Stimulated activated CD8-positive, alpha-beta memory T cell treated with anti-CD3 and anti-CD28 coated beads, Interleukin-12 subunit alpha, Interleukin-12 subunit beta, amount 100 ng/mL, for 1 hour (primary cell): ENCODE measurements around the gene ZSWIM6.

Source experiments
- DNase-seq: peaks from one replicate; pipeline ENCODE4 v3.0.0-alpha.2; 2020; ENCODE audit warnings: low read depth

ZSWIM6 gene

DNA sequence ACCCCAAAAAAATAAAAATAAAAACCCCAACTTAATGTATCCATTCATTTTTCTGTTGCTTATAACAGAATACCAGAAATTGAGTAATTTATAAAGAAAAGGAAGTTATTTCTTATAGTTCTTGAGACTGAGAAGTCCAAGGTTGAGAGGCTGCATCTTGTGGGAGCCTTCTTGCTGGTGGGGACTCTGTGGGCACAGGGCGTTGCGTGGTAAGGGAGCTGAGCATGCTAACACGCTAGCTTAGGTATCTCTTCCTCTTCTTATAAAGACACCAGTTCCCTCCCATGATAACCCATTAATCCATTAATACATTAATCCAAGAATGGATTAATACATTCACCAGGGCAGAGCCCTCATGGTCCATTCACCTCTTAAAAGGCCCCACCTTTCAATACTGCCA is 150.9 kb downstream of the ZSWIM6 start:
- DNase-seq: no peak

DNA sequence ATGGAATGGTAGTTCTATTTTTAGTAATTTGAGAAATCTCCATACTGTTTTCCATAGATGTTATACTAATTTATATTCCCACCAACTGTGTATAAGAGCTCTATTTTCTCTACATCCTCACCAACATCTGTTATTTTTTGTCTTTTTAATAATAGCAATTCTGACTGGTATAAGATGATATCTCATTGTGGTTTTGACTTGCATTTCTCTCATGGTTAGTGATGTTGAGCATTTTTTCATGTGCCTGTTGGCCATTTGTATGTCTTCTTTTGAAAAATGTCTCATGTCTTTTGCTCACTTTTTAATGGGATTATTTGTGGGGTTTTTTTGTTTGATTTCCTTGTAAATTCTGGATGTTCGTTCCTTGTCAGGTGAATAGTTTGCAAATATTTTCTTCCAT is 154.4 kb downstream of the ZSWIM6 start:
- no peak for DNase-seq

DNA sequence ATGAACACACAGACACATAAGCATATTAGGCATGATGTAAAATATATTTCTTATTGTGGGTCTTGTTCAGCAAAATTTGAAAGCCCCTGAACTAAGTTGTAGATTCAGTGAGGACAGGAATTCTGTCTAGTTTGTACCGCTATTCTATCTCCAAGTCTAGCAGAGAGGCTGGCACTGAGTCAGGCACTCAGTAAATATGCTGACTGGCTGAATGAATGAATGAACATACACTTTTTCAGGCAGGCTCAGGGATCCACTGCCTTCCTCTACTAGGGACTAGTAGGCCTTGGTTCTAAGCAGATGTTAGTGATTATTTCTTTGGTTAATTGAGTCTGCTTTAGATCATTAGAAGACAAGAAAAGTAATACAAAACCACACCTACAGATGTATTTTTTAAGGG is 157.5 kb downstream of the ZSWIM6 start:
- no peak for DNase-seq

DNA sequence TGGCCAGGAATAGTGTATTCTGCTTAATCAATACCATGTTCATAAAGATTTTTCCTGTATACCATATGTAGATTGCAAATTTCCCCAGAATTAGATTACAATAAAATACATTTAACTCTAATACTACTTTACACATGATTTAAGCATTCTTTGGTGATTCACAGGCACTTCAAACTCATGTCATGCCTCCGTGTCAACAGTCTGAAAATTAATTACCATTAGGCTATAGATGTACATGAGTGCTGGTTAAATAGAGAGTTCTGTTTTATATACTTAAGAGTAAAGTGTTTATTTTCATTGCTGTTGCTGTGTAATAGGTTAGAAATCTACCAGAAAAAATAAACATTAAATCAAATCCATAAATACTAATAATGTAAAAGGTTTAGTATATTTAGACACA is 159.8 kb downstream of the ZSWIM6 start:
- DNase-seq: no peak

DNA sequence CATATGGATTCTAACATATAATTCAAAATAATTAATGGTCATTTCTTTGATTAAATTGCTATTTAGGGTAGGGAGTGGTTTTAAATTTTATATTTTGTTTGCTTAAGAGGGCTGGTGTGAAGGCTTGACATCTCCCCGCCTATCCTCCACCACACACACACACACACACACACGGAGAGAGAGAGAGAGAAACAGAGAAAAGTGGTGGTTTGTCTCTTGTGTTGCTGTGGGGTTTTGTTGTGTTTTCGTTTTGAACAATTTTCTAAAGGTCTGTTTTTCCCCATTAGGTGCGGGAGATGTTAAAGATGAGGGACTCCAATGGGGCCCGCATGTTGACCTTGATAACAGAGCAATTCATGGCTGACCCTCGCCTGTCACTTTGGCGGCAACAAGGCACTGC is 161.9 kb downstream of the ZSWIM6 start:
- DNase-seq: no peak

DNA sequence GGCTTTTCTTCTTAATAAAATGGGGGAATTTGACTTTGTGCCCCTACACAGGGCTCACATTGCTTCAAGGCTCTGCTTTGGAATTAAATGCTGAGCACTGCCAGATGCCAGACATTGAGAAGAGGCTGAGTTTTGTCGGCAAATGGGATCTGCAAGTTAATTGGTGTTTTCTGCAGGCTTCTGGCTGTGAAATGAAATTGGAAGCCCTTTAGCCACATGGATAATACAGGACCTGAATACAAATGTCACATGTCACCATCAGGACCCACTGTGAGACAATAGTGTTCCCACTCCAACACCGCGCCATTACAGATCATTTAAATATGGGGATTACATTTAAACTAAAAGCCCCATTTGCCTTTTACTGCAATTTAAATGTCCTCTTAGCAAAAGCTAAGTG is 164.4 kb downstream of the ZSWIM6 start:
- no peak for DNase-seq

DNA sequence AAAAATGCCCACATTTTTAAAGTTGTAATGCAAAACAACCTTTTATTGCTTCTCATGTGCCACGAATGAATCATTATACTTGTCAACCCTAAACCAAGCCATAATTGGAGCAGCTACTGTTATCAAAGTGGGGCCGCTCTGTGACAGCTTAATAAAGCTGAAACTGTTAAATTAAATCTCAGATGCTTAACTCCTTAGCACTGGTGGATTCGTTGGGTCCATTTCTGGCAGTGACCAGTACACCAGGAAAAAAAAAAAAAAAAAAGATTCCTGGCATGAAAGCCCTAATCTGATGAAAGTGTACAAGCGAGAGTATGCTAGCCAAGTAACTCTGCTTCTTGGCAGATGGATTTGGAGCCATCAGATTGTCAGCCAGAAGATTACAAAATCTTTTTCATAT is 164.8 kb downstream of the ZSWIM6 start:
- DNase-seq: no peak

DNA sequence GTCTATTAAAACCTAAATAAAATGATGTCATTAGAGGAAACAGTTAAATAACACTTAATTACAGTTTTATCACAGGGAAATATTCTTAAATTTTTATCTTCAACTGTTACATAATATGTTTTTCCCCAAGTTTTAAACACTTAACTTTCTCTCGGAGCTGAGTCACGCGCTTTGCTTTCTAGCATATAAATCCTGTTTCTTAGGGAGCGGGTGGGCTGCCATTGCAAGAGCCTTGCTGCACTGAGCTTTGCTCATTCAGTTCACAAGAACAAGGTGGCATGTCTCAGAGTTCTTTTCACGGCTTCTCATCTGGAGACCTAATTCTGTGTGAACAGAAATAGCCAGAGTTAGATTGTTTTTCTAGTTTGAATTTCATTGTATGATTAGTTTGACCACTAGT is 166.1 kb downstream of the ZSWIM6 start:
- DNase-seq: no peak

DNA sequence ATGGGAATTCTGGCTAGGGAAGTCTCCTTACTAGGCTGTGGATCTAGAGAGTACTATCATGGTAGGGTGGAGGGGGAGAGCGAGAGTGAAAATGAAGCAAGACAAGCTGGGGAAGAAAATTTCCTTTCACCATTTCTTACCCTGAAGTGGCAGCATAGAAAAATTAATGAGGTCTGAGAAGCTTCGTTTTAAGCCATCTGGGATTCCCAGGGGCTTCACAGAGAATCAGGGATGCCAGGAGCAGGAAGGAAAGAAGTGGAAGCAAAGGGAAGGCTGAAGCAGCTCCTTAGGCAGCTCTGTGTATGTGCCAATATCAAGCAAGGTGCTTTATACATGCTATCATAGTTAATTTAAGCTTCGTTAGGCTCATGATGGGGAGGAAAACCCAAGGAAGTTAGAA is 169.9 kb downstream of the ZSWIM6 start:
- no peak for DNase-seq

DNA sequence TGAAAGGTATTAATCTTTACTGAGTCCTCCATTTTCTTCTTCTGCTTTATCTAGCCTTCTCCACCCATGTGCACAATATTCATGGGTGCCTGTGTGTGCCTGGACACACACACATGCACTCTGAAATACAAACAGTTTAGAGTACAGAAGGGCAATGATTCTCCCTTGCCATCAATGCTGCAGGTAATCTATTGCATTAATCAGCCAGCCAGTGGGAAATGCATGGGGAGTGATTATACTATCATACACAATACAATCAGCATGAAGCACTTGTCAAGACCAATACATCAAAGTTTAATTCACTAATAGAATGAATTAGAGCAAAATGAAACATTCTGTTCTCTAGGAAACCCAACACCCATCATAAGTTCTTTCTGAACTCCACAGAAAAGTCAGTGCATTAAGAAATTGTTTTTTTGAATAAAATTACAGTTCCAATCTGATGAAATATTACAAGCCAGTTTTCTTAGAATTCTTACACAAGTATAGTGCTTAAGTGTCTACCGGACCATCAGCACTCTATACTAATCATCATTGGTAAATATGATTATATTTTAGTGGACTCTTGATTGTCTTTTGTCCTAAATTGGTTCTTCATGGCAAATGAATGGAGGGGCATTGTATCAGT is 172.2 kb downstream of the ZSWIM6 start:
- no peak for DNase-seq

DNA sequence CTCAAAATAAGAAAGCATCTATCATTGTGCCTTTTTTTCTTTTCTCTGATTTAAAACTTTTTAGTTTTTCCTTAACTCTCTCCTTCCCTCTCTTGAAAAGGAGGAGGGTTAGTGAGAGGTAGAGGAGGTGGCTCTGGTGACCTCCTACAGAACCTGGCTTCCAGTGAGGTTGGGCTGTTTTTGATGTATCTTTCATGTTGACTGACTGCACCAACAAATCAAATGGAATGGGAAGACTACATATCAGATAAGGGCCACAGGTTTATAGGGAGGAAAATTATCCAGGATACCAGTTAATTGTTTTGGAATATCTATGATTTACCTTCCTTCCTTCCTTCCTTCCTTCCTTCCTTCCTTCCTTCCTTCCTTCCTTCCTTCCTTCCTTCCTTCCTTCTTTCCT is 173.2 kb downstream of the ZSWIM6 start:
- no peak for DNase-seq

DNA sequence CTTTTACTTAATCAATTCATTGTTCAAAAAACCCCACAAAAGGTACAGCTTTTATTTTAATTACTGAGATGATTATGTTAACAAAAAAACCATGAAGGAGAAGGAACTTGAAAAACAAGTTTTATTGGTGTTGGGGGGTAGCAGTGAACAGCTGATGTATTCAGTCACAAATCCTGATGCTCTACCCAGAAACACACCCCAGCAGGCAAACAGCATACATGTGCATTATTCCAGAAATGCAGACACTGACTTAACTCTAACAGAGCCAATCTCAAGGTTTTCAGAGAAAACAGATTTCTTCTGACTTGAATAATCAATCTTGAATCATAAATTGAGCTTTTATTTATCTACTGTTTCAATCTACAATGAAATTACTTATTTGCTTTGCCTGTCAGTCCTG is 175.2 kb downstream of the ZSWIM6 start:
- DNase-seq: no peak

DNA sequence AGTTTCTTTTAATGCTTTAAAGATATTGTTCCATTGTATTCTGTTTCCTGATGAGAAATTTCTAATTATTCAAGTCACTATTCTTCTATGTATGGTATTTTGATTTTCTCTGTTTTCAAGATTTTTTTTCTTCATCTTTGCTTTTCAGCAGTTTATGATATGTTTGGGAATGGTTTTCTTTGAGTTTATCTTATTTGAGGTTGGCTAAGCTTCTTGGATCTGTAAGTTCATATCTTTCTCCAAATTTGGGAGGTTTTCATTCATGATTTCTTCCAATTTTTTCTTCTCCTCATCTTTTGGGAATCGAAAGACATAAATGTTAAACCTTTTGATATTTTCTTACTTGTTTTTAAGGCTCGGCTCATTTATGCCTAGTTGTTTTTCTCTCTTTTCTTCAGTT is 184.9 kb downstream of the ZSWIM6 start:
- no peak for DNase-seq

DNA sequence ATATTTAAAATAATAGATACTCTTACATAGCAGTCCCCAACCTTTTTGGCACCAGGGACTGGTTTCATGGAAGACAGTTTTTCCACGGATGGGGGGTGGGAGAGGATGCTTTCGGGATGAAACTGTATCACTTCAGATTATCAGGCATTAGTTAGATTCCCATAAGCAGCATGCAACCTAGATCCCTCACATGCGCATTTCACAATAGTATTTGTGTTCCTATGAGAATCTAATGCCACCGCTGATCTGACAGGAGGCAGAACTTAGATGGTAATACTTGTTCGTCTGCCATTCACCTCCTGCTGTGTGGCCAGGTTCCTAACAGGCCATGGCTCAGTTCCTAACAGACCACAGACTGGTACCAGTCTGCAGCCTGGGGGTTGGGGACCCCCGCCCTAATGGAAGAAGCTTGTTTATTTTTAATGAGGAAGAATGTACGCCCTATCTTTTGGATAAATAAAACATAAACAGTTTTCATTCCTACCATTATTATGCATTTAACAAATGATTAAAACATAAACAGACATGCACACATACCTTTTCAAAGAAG is 187.7 kb downstream of the ZSWIM6 start:
- DNase-seq: no peak

DNA sequence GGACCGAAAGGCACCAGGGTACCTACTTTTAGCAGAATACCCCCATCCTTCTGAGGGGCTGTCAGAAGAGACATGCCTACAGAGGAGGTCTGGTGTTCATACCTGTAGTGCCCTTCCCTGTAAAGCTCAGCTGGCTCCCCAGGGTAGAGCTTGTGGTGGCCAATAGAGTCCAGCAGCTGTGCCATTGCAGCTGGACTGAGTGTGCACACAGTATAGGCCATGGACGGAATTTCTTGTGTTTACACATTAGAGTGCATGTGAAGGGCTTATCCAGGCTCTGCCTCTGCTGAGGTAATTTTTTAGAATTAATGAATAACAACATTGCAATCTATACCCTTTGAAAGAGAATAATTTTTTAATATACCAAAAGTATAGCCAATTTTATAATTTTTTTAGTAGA is 191.0 kb downstream of the ZSWIM6 start:
- DNase-seq: no peak

DNA sequence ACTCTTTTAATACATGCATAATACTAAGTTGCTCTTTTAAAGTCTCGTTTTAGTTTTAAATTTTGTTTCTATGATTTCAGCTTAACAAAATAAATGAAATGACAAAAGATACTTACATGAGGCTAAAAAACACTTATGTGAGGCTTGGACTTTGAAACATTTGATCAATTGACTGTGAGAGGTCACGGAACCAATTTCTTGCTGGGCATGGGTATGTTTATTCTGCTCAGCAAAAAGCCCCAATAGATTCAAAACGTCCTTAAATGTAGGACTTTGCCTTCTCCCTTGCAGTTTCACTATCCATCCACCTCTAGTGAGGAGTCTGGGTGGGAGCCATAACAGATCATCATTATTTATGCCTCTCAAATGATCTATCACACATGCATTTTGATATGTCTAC is 191.9 kb downstream of the ZSWIM6 start:
- DNase-seq: no peak

DNA sequence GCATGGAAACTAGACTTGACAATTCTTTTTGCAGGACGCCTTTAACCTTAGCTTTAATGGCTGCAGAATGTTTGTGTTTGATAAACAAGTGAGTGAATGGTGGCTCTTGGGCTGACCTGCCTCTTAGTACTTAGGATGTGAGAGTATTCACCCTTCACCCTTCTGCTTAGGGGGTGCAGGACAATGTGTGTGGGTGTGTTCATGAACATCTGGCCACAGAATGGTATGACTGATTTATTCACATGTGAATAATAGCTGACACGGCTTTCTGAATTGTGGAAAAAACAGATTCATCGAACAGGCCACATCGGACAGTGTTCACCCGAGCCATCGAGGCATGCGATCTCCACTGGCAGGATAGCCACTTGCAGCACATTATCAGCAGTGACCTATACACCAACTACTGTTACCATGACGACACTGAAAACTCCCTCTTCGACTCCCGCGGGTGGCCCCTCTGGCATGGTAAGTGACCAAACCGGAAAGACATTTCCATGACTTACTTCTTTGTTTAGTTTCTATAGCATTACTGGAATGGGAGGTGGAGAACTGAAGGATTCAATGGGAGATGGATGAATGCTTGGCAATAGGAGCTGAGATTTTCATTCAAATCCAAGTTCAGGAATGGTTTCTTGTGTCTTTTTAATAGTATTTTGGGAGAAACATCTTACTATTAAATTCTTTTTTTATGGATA is 193.6 kb downstream of the ZSWIM6 start:
- DNase-seq: no peak

DNA sequence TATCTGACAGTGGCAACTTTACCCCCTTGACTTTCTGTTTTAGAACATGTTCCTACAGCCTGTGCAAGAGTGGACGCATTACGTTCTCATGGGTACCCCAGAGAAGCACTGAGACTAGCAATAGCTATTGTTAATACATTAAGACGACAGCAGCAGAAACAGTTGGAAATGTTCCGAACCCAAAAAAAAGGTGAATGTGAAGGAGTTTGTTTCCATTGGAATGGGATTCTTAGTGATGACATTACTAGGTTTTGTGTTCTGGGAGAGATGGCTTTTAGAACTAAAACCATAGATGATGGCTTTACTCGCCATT is 194.1 kb downstream of the ZSWIM6 start:
- DNase-seq: no peak

DNA sequence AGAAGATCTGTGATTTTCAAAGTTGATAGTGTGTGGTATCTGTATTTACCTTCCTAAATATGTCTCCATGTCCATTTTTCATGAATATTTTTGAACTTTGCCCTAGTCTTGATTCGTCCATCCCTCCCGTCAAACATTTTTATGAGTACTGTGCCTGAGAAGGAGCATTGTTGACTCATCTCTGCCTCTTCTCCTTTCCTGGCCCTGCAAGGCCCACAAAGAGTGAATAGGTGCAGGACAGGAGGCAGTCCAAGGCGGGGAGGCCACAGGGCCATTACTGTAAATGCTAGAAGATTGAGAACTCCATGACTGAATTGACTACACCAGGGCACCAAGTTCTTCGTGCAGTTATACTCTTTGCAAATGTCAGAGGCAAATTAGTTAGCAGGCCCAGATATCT is 200.9 kb downstream of the ZSWIM6 start:
- DNase-seq: no peak

DNA sequence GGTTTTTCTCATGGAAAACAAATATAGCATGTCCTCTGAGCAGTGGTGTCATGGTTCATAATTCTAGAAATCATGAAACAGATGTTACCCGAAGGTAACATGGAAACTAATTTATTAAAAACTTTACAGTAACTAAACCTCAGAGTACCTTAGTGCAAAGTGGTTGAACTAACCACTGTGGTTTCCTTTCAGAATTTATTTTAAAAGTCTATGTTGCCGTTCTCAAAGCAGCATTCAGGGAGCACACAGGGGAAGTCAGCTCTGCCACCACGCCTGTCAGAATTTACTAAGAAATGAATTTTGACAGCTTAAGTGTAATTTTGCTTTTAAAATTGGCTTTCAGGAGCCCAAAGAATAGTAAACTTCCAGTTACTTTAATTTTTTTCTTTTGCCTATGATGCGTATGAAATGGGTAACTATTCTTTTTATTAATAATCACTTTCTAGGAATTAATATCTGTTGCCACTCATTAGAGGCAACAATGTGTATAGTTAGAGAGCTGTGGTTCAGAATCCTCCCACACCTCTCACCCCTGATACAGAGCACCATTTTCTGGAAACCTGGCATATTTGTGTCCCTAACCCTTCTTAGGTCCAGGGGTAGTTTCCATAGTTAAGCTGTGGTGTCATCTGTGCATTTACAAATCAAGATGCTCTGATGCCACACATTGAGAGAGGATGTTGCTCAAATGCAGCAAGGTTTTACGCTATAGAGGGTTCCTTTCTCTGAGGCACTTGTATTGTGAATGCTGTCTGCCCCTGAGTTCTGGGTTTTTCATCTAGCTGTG is 202.6 kb downstream of the ZSWIM6 start:
- DNase-seq: no peak

DNA sequence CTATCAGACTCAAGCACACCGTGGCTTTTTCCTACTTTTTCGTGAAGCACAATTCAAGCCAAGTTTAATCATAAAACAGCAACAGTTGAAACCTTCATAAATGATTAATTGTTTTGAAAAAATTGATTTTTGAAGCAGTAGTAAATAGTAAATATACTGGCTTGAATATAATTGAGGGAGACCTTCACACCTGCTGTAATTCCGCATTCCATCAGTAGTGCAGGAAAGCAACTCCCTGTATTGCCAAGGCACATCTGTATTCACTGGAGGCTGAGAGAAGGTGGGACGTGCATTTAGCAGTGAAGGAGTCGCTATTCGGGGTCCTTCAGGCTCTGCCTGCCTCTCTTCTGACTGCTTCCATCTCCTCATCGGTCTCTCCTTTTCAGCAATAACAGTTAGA is 203.8 kb downstream of the ZSWIM6 start:
- DNase-seq: no peak

DNA sequence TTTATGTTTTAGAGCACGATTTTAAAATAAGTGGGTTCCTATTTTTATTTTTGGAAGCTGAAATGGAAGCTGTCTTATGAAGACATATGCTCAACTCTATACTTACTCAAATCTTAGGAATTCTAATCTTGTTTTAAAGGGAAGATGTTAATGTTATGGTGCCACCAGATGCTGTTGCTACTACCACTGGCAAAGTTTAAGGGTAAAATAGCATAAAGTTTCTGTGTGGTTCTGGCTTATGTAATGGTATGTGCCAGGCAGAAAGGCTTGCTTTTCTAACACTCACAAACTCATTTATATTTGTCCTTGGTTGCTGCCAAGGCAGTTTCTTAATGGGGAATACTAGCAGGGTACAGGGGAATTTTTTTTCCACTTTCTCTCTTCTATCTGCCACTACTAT is 204.9 kb downstream of the ZSWIM6 start:
- no peak for DNase-seq

DNA sequence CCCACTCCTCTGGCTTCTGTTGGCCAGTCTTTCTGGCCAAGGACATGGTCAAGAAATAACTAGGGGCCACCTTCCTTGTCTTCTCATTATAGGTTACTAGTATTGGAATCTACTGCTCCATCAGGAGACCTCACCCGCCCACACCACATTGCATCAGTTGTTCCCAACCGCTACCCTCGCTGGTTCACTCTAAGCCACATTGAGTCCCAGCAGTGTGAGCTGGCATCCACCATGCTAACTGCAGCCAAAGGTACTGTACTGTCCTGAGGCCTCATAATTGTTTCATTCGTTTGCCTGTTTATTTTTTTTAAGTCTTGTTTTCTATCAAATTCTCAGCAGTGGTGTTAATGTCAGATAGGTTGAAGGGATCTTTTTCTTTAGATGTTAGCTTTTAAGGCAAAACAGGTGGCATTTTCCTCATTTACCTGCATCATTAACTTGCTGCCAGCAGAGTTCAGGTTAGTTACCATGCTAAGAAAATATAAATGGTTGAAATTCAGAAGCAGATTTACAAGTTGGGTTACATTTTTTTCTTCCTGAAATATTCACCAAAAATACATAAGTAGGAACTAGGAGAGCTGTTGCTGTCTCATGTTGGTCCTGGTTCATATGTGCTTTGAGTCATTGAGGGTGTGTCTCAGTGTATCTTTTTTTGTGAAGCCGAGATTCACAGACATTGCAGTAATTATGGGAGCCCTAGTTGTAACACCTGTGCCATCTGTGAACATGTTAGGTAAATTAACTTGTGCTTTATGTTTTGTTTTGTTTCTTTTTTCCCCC is 206.9 kb downstream of the ZSWIM6 start:
- no peak for DNase-seq
